Erythroblast (primary cell): ENCODE results near the gene ADARB1.

Source experiments
- GATA1 ChIP-seq: IDR thresholded peaks from 2 replicates; pipeline ENCODE4 v1.6.1; 2011; ENCODE audit warnings: low read depth, mild to moderate bottlenecking, control low read depth, low read length, moderate library complexity
- POLR2A ChIP-seq: IDR thresholded peaks from 2 replicates; pipeline ENCODE4 v1.6.1; 2011; ENCODE audit warnings: mild to moderate bottlenecking, low read length

DNA sequence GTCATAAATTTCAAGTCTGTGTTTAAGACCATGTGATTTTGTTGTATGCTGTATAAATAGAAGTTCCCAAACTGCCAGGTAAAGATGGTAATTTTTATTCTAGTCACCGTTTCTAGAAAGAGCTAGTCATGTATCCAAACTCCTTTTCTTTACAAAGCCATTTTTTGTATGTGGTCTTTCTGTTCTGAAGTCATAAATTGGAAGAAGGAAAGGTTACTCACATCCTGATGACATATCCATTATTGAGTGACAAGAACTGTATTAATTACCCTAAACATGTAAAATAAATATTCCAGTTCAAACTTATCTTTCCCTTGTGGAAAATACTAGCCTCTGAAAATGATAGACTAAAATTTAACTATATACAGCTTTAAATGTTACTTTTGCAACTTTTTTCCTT lies 108.6 kb downstream of the ADARB1 start:
- TF ChIP-seq POLR2A (no peak), GATA1 (no peak)
